Measurements from ENCODE around the gene OR13C4.

DNA sequence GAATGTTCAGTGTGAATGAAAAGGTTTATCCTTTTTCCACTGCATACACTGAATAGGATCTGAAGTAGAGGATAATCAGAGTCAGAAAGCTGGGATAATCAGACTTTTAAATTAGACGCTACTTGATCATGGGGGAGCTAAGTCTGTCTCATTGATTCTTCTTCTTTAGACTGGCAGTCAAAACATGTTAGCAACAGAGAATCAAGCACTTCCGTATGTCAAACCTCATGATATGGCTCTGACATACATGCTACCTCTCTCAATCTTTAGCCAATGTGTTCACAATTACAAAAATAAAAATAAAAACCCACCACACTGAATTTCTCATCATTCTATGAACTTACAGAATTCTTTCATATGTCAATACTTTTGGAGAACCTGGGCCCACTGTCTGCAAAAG lies 42.0 kb downstream of the OR13C4 start:
- TF ChIP-seq, protein P1, sequence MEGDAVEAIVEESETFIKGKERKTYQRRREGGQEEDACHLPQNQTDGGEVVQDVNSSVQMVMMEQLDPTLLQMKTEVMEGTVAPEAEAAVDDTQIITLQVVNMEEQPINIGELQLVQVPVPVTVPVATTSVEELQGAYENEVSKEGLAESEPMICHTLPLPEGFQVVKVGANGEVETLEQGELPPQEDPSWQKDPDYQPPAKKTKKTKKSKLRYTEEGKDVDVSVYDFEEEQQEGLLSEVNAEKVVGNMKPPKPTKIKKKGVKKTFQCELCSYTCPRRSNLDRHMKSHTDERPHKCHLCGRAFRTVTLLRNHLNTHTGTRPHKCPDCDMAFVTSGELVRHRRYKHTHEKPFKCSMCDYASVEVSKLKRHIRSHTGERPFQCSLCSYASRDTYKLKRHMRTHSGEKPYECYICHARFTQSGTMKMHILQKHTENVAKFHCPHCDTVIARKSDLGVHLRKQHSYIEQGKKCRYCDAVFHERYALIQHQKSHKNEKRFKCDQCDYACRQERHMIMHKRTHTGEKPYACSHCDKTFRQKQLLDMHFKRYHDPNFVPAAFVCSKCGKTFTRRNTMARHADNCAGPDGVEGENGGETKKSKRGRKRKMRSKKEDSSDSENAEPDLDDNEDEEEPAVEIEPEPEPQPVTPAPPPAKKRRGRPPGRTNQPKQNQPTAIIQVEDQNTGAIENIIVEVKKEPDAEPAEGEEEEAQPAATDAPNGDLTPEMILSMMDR (IDR thresholded peaks at IDR 0.05; ENCODE audit: low read depth, low read length): no peak
- no peak for TF ChIP-seq EZH2phosphoT487 (IDR thresholded peaks at IDR 0.05; ENCODE audit: low read depth)

Measured in OCI-LY3 (cell line).